DND-41 (cell line): Measurements from ENCODE around the gene SIPA1L3.

Experiments
- ATAC-seq: fragments of 200-7000 bp; cut with Tn5 transposase; 3 replicates; pipeline ENCODE4 v1.9.1; 2021; ENCODE audit warnings: low read depth; ENCODE audit not compliant: insufficient read depth
- DNase-seq: peaks from one replicate; pipeline ENCODE4 v3.0.0-alpha.2; 2020
- H2AFZ ChIP-seq: 2 replicates; pipeline ENCODE4 v1.6.0; 2012; ENCODE audit warnings: low read depth, low read length
- H3K27ac ChIP-seq: 2 replicates; pipeline ENCODE4 v1.5.1; 2012; ENCODE audit warnings: low read length, inconsistent platforms
- H3K27me3 ChIP-seq: fragments of 200-600 bp; sonication (generic); 2 replicates; pipeline ENCODE4 v1.6.0; 2012; ENCODE audit warnings: low read length, mild to moderate bottlenecking, inconsistent platforms; ENCODE audit not compliant: insufficient read depth, poor library complexity
- H3K36me3 ChIP-seq: 2 replicates; pipeline ENCODE4 v1.5.1; 2012; ENCODE audit warnings: low read length, inconsistent platforms; ENCODE audit not compliant: insufficient read depth
- H3K4me1 ChIP-seq: 2 replicates; pipeline ENCODE4 v1.5.1; 2012; ENCODE audit warnings: mild to moderate bottlenecking, low read length; ENCODE audit not compliant: insufficient read depth
- H3K4me2 ChIP-seq: 2 replicates; pipeline ENCODE4 v1.6.0; 2012; ENCODE audit warnings: mild to moderate bottlenecking, moderate library complexity, low read length, inconsistent platforms; ENCODE audit not compliant: insufficient read depth
- H3K4me3 ChIP-seq, 2 experiments: fragments of 200-600 bp in 1 of 2; shearing (Covaris generic) in 1 of 2; 2 replicates each; pipeline ENCODE4 v1.5.1; 2012 to 2016; ENCODE audit warnings: inconsistent platforms in 2 of 2, low read length in 2 of 2, mild to moderate bottlenecking in 2 of 2, low read depth in 1 of 2, moderate library complexity in 1 of 2
- H3K79me2 ChIP-seq: 2 replicates; pipeline ENCODE4 v1.6.0; 2012; ENCODE audit warnings: low read length, inconsistent platforms; ENCODE audit not compliant: insufficient read depth
- H3K9ac ChIP-seq: 2 replicates; pipeline ENCODE4 v1.6.0; 2012; ENCODE audit warnings: low read depth, mild to moderate bottlenecking, inconsistent platforms, low read length, moderate library complexity
- H3K9me3 ChIP-seq: 2 replicates; pipeline ENCODE4 v1.5.1; 2012; ENCODE audit warnings: low read length, moderate library complexity, mild to moderate bottlenecking, inconsistent platforms; ENCODE audit not compliant: insufficient read depth, severe bottlenecking
- H4K20me1 ChIP-seq: 2 replicates; pipeline ENCODE4 v1.6.0; 2012; ENCODE audit warnings: low read length; ENCODE audit not compliant: insufficient read depth
- CTCF ChIP-seq: IDR thresholded peaks from 2 replicates; pipeline ENCODE4 v1.5.1; 2012; ENCODE audit warnings: borderline replicate concordance, low read length, moderate library complexity, mild to moderate bottlenecking; ENCODE audit not compliant: poor library complexity, severe bottlenecking; ENCODE audit errors: extremely low read depth
- EZH2 ChIP-seq: IDR thresholded peaks from 3 replicates; pipeline ENCODE4 v1.6.1; 2012; ENCODE audit warnings: borderline replicate concordance, low read depth, mild to moderate bottlenecking, moderate library complexity, low read length, inconsistent platforms; ENCODE audit not compliant: severe bottlenecking

The SIPA1L3 gene

DNA sequence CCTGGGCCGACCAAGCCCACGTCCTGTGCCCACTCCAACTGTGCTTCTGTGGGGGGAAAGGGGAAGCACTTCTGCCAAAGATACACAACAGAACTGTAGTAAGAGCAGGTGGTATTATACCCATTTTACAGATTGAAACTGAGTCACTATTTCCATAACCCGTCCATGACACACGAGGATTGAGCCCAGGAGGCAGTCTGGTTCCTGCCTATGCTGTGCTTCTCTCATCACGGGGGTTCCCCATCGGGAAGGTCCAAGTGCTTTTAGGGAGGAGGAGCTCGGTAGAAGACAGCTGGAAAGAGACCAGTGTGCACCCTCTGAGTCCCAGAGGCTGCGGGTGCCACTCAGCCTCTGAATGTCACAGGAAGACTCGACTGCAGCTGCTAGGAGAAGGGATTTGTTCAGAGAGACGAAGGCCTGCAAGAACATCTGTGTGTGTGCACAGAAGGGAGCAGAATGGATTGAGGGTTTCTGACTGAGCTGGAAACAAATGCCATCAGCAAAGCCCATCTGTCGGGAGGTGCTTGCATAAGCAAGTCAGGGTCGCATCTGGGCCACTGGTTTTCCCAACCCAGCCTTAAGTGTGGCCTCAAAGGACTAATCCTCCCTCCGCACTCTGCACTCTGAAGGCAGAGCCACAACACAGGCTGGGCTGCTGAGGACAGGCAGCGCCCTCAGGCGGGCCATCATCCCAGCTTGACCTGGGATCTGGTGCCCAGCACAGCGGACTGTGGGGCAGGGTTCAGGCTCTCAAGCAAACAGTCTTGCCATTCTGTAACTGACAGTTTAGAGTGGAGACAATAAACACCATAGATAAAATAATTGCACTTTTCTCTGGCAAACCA lies 167.1 kb downstream of the SIPA1L3 start:
- Histone ChIP-seq H3K9me3 (no peaks in the 10 kb centered on the region), H3K27ac (no peak overlapping the region), H3K9ac (no peak overlapping the region), H3K4me3 (no peak overlapping the region), H2AFZ (no peak overlapping the region), H3K4me1 (no peaks in the 10 kb centered on the region), H3K27me3 (no peaks in the 10 kb centered on the region), H4K20me1 (no peaks in the 10 kb centered on the region), H3K36me3 (no peaks in the 10 kb centered on the region), H3K4me2 (no peak overlapping the region), H3K79me2 (no peaks in the 10 kb centered on the region)
- no peak for DNase-seq
- no peak for ATAC-seq
- TF ChIP-seq EZH2 (no peak), CTCF (no peak)

- H3K27ac ChIP-seq, result no peak overlapping the region
- no peak for TF ChIP-seq EZH2
- no peak for TF ChIP-seq CTCF
- 0 out of 2 replicates have a peak, but pooled peaks cover 2% of the 10 kb centered on the region for H3K36me3 ChIP-seq
- no peaks in the 10 kb centered on the region for H3K4me1 ChIP-seq
- no peaks in the 10 kb centered on the region for H3K27me3 ChIP-seq
- no peaks in the 10 kb centered on the region for H4K20me1 ChIP-seq
- DNase-seq (no peak), ATAC-seq (no peak)
- H3K9ac ChIP-seq, result no peak overlapping the region
- no peak overlapping the region for H3K4me2 ChIP-seq
- no peak overlapping the region for H2AFZ ChIP-seq
- H3K79me2 ChIP-seq, result no peaks in the 10 kb centered on the region
- no peak overlapping the region for H3K4me3 ChIP-seq
- H3K9me3 ChIP-seq, result no peaks in the 10 kb centered on the region
Measured at GRCh38 chr19:38076337-38076736, 169.3 kb downstream of the SIPA1L3 start.

DNA sequence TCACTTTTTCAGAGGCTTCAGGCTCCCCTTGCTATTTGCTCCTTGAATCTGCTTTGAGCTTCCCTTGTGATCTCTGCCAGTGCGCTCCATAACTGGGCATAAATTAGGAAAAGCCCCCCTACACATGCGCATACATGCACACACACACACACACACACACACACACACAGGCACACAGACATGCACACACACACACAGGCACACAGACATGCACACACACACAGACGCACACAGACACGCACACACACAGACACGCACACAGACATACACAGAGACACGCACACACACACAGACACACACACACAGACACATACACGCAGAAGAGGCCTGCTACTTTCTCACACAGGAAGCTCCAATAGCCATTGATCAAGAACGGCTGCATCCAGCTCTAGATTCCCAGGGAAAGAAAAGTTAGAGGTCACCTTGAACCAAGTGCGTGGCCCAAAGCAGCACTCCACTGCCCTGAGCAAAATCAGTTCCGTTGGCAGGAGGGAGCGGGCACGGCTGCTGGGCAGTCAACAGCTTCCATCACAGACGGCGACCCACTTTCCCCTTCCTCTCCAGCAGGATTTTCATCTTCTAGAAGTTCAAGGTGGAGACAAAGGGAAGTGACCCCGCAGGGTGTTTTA lies 171.4 kb downstream of the SIPA1L3 start:
- Histone ChIP-seq H3K9ac (no peak overlapping the region), H3K27ac (no peak overlapping the region), H3K4me3 (no peak overlapping the region), H3K36me3 (peaks cover 10% of the 10 kb centered on the region; the same call in 1 of the 2 replicates), H3K9me3 (no peaks in the 10 kb centered on the region), H3K4me1 (no peaks in the 10 kb centered on the region), H3K27me3 (no peaks in the 10 kb centered on the region), H3K4me2 (no peak overlapping the region), H2AFZ (no peak overlapping the region), H3K79me2 (no peaks in the 10 kb centered on the region), H4K20me1 (no peaks in the 10 kb centered on the region)
- TF ChIP-seq CTCF, result no peak
- TF ChIP-seq EZH2, result no peak
- no peak for ATAC-seq
- DNase-seq, result no peak
